Measurements from ENCODE around the gene KLHDC1. TPM values are rescaled to one million over a fixed set of nuclear protein-coding genes. Genes with fewer than 3 reads are reported as not detected.

The KLHDC1 gene
- total RNA-seq, 1 experiment from 2014 or later, result 0.98 TPM

DNA sequence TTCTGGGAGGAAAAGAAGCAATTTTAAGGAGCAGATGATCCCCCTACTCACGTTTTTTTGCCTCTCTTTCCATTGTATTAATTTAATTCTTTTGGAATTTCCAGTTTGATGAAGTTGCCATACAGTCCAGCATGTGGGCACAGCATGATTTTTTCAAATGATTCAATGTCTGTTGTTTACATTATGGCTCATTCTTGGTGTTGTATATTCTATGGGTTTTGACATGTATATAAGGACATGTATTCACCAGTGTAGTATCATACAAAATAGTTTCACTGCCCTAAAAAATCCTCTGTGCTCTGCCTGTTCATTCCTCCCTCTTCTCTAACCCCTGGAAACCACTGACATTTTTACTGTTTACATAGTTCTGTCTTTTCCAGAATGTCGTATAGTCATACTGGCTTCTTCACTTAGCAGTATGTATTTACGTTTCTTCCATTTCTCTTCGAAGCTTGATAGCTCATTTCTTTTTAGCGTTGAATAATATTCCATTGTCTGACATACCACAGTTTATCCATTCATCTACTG, 61.7 kb downstream of the KLHDC1 start:
- no peaks in the 10 kb centered on the region for H3K9me3 ChIP-seq
- no peaks in the 10 kb centered on the region for H3K4me1 ChIP-seq
- Mint-ChIP-seq H3K4me3 (ENCODE audit: unreplicated experiment) (no peak overlapping the region), H3K36me3 (ENCODE audit: insufficient read depth, unreplicated experiment) (peaks cover 6% of the 10 kb centered on the region), H3K27me3 (ENCODE audit: insufficient read depth, unreplicated experiment) (no peaks in the 10 kb centered on the region), H3K4me1 (ENCODE audit: low read depth, unreplicated experiment) (no peaks in the 10 kb centered on the region), H3K9me3 (ENCODE audit: unreplicated experiment) (no peaks in the 10 kb centered on the region), H3K27ac (ENCODE audit: unreplicated experiment) (no peak overlapping the region)
- BruUV-seq (replicated peaks), result no TSS peak
- no peak for TF ChIP-seq CTCF (IDR thresholded peaks at IDR 0.05; ENCODE audit: insufficient read depth in 1 of 2, low read depth in 1 of 2, low read length in 1 of 2, severe bottlenecking in 1 of 2, unreplicated experiment in 1 of 2)
- ChIA-PET CTCF (no interaction called here), POLR2A (no interaction called here)
- no peaks in the 10 kb centered on the region for H3K27me3 ChIP-seq (replicated peaks; ENCODE audit: control insufficient read depth, insufficient read depth, low read length)
- no peak for DNase-seq
- no peak overlapping the region for H3K4me3 ChIP-seq (ENCODE audit: low read depth, low read length)
- intact Hi-C loops (cut with micrococcal nuclease; ENCODE audit: unreplicated experiment), result no loop called here
- H3K36me3 ChIP-seq (ENCODE audit: control insufficient read depth, insufficient read depth, low read length), result no peaks in the 10 kb centered on the region

DNA sequence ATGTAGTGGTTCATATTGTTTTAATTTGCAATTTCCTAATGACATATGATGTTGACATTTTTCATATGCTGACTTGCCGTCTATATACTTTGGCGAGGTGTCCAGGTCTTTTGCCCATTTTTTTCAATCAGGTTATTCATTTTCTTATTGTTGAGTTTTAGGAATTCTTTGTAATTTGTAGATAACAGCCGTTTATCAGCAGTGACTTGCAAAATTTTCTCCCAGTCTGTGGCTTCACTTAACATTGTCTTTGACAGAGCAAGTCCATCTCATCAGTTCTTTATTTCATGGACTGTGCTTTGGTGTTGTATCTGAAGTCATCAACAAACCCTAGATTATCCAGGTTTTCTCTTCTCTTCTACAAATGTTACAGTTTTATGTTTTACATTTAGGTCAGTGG, 62.5 kb downstream of the KLHDC1 start:
- no peaks in the 10 kb centered on the region for H3K4me1 ChIP-seq
- Mint-ChIP-seq H3K9me3 (ENCODE audit: unreplicated experiment) (no peaks in the 10 kb centered on the region), H3K27ac (ENCODE audit: unreplicated experiment) (no peak overlapping the region), H3K4me3 (ENCODE audit: unreplicated experiment) (no peak overlapping the region), H3K27me3 (ENCODE audit: insufficient read depth, unreplicated experiment) (no peaks in the 10 kb centered on the region), H3K36me3 (ENCODE audit: insufficient read depth, unreplicated experiment) (peaks cover 6% of the 10 kb centered on the region), H3K4me1 (ENCODE audit: low read depth, unreplicated experiment) (no peaks in the 10 kb centered on the region)
- no peak overlapping the region for H3K4me3 ChIP-seq (ENCODE audit: low read depth, low read length)
- no peaks in the 10 kb centered on the region for H3K27me3 ChIP-seq (replicated peaks; ENCODE audit: control insufficient read depth, insufficient read depth, low read length)
- ChIA-PET CTCF (no interaction called here), POLR2A (no interaction called here)
- intact Hi-C loops (cut with micrococcal nuclease; ENCODE audit: unreplicated experiment), result no loop called here
- H3K36me3 ChIP-seq (ENCODE audit: control insufficient read depth, insufficient read depth, low read length), result no peaks in the 10 kb centered on the region
- no peak for TF ChIP-seq CTCF (IDR thresholded peaks at IDR 0.05; ENCODE audit: insufficient read depth in 1 of 2, low read depth in 1 of 2, low read length in 1 of 2, severe bottlenecking in 1 of 2, unreplicated experiment in 1 of 2)
- no peak for DNase-seq
- H3K9me3 ChIP-seq, result no peaks in the 10 kb centered on the region
- no TSS peak for BruUV-seq (replicated peaks)

DNA sequence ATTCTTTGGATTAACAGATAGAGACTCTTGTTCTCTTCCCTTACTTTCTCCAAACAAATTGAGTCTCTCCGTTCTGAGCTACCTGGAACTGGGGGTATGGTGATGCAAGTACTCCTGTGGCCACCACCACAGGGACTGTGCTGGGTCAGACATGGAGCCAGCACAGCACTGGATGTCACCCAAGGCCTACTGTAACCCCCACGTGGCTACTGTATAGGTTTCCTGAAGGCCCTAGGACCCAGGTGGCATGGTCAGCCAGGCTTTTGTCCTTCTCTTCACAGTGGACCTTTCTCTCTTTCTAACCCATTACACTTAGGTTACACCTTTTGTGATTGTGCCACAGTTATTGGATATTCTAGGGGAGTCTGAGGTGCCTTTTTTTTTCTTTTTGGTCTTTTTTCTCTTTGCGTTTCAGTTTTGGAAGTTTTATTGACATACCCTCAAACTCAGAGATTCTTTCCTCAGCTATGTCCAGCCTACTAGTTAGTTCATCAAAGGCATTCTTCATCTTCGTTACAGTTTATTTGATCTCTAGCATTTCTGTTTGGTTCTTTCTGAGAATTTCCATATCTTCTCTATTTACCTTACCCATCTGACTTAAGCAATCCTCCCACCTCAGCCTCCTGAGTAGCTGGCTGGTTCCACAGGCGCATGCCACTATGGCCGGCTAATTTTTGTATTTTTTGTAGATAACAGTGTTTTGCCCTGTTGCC, 69.1 kb downstream of the KLHDC1 start:
- BruUV-seq (replicated peaks), result no TSS peak
- no peaks in the 10 kb centered on the region for H3K27me3 Mint-ChIP-seq (ENCODE audit: insufficient read depth, unreplicated experiment)
- H3K27ac Mint-ChIP-seq (ENCODE audit: unreplicated experiment), result peak overlapping the region; percentile 25
- peak in 1 of 2 experiments; percentile 50 for DNase-seq
- intact Hi-C loops (cut with micrococcal nuclease; ENCODE audit: unreplicated experiment), result loop anchor here (10.0 kb wide), 1 partner anchor 343 kb away; no protein-coding TSS in a partner anchor
- peaks cover 10% of the 10 kb centered on the region for H3K4me1 Mint-ChIP-seq (ENCODE audit: low read depth, unreplicated experiment)
- H3K4me1 ChIP-seq, result peaks cover 26% of the 10 kb centered on the region
- H3K9me3 ChIP-seq, result no peaks in the 10 kb centered on the region
- H3K36me3 ChIP-seq (ENCODE audit: control insufficient read depth, insufficient read depth, low read length), result no peaks in the 10 kb centered on the region
- CTCF ChIA-PET, result interaction anchor here (0.6 kb wide), 2 partner anchors 14 to 287 kb away, joined by 4 to 6 read pairs; no protein-coding TSS in a partner anchor
- H3K9me3 Mint-ChIP-seq (ENCODE audit: unreplicated experiment), result no peaks in the 10 kb centered on the region
- no peaks in the 10 kb centered on the region for H3K27me3 ChIP-seq (replicated peaks; ENCODE audit: control insufficient read depth, insufficient read depth, low read length)
- H3K4me3 ChIP-seq (ENCODE audit: low read depth, low read length), result no peak overlapping the region
- no peak for TF ChIP-seq CTCF (IDR thresholded peaks at IDR 0.05; ENCODE audit: insufficient read depth in 1 of 2, low read depth in 1 of 2, low read length in 1 of 2, severe bottlenecking in 1 of 2, unreplicated experiment in 1 of 2)
- no peak overlapping the region for H3K4me3 Mint-ChIP-seq (ENCODE audit: unreplicated experiment)
- no peaks in the 10 kb centered on the region for H3K36me3 Mint-ChIP-seq (ENCODE audit: insufficient read depth, unreplicated experiment)
- POLR2A ChIA-PET, result no interaction called here
